Osteocyte (in vitro differentiated cells): Measurements from ENCODE around the gene PRPF19. TPM values are rescaled to one million over a fixed set of nuclear protein-coding genes. Genes with fewer than 3 reads are reported as not detected.

Experiments
- DNase-seq: peaks from one replicate; pipeline ENCODE4 v3.0.0; 2021; ENCODE audit warnings: mixed read lengths; ENCODE audit not compliant: unreplicated experiment; ENCODE audit errors: extremely low spot score
- H3K27ac Mint-ChIP-seq: one replicate; pipeline ENCODE4 v1.8.0; 2021; ENCODE audit warnings: mild to moderate bottlenecking, mixed read lengths; ENCODE audit not compliant: unreplicated experiment
- H3K27me3 Mint-ChIP-seq: one replicate; pipeline ENCODE4 v1.8.0; 2021; ENCODE audit warnings: mixed read lengths; ENCODE audit not compliant: unreplicated experiment
- H3K36me3 Mint-ChIP-seq: one replicate; pipeline ENCODE4 v1.8.0; 2021; ENCODE audit warnings: mixed read lengths; ENCODE audit not compliant: unreplicated experiment
- H3K4me1 Mint-ChIP-seq: one replicate; pipeline ENCODE4 v1.8.0; 2021; ENCODE audit warnings: mixed read lengths; ENCODE audit not compliant: unreplicated experiment
- H3K4me3 Mint-ChIP-seq: one replicate; pipeline ENCODE4 v1.8.0; 2021; ENCODE audit warnings: mild to moderate bottlenecking, moderate library complexity, mixed read lengths; ENCODE audit not compliant: unreplicated experiment
- H3K9me3 Mint-ChIP-seq: one replicate; pipeline ENCODE4 v1.8.0; 2021; ENCODE audit warnings: mixed read lengths; ENCODE audit not compliant: unreplicated experiment
- total RNA-seq: library from RNA; stranded (reverse); gene quantifications from 2 replicates; pipeline ENCODE4 v1.2.1, GENCODE V29; 2021
- TF ChIP-seq, protein P1 (sequence below): fragments of 200-600 bp; sonication (generic); IDR thresholded peaks from 2 replicates; pipeline ENCODE4 v1.5.0; 2021; ENCODE audit warnings: antibody characterized with exemption, mild to moderate bottlenecking, moderate library complexity

PRPF19 gene
- total RNA-seq, 1 donor from 2014 or later, result 78.0 TPM

DNA sequence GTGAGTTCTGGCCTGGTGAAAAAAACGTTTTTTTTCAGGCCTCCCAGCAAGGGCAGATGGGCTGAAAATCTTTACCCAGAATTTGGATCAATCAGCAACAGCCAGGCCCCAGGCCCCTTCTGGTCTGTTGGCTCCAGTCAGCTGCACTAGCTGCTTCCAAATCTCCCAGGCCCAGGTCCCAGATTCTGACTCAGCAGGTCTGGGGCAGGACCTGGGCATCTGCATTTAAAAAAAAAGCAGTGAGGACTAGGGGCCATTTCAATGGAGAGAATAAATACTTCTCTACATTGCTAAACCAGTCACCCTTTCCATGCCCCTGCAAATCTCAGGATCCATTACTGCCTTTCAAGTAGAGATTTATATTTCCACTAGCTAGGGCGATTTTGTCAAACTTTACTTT, 41.3 kb upstream of the PRPF19 start:
- DNase-seq, result no peak
- Mint-ChIP-seq H3K36me3 (peaks cover 10% of the 10 kb centered on the region), H3K4me3 (no peak overlapping the region), H3K27ac (no peak overlapping the region), H3K9me3 (no peaks in the 10 kb centered on the region), H3K4me1 (peaks cover 15% of the 10 kb centered on the region), H3K27me3 (no peaks in the 10 kb centered on the region)
- TF ChIP-seq, protein P1, sequence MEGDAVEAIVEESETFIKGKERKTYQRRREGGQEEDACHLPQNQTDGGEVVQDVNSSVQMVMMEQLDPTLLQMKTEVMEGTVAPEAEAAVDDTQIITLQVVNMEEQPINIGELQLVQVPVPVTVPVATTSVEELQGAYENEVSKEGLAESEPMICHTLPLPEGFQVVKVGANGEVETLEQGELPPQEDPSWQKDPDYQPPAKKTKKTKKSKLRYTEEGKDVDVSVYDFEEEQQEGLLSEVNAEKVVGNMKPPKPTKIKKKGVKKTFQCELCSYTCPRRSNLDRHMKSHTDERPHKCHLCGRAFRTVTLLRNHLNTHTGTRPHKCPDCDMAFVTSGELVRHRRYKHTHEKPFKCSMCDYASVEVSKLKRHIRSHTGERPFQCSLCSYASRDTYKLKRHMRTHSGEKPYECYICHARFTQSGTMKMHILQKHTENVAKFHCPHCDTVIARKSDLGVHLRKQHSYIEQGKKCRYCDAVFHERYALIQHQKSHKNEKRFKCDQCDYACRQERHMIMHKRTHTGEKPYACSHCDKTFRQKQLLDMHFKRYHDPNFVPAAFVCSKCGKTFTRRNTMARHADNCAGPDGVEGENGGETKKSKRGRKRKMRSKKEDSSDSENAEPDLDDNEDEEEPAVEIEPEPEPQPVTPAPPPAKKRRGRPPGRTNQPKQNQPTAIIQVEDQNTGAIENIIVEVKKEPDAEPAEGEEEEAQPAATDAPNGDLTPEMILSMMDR, result no peak

DNA sequence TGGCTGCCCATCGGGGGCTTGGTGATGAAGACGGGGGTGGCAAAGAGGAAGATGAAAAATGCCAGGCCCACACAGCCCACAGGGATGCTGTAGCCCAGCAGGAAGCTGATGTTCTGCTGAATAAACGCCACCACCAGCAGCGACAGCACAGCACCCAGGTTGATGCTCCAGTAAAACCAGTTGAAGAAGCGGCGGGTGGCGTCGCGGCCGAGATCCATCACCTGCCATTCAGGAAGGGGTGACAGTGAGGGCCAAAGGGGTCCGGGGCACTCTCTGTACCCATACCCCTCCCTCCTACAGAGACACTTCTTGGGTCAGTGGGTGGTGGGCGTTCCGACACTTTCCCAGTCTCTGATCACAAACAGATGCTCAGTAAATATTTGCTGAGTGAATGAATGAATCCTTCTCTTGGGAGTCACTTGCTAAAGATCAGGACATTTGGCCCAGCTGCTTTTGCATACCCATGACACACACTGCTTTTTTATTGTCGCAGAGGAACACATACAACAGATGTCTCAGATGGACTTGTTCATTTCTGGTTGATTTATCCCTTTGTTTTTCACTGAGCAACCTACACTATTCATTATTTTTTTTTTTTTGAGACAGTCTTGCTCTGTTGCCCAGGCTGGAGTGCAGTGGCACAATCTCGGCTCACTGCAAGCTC, 40.3 kb upstream of the PRPF19 start:
- Mint-ChIP-seq H3K27ac (no peak overlapping the region), H3K9me3 (no peaks in the 10 kb centered on the region), H3K36me3 (peaks cover 10% of the 10 kb centered on the region), H3K27me3 (no peaks in the 10 kb centered on the region), H3K4me3 (no peak overlapping the region), H3K4me1 (peaks cover 7% of the 10 kb centered on the region)
- TF ChIP-seq, protein P1, result no peak
- DNase-seq, result no peak

DNA sequence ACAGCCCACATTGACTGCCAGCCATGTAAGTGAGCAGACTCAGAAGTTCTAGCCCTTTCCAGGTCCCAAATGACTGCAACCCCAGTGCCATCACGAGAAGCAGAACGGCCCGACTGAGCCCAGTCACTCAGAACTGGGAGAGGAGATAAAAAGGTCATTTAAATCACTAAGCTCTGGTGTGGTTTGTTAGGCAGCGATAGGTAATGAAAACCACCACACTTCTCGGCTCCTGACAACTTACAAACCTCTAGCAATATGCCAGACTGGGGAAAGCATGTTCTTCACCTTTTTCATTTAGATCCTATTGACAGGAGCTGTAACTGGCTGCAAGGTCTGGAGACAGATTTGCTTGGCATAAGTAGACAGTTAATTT, 38.9 kb upstream of the PRPF19 start:
- DNase-seq, result no peak
- peaks cover 4% of the 10 kb centered on the region for H3K4me1 Mint-ChIP-seq
- H3K27me3 Mint-ChIP-seq, result no peaks in the 10 kb centered on the region
- no peak overlapping the region for H3K4me3 Mint-ChIP-seq
- TF ChIP-seq, protein P1, result no peak
- no peaks in the 10 kb centered on the region for H3K9me3 Mint-ChIP-seq
- H3K27ac Mint-ChIP-seq, result no peak overlapping the region
- H3K36me3 Mint-ChIP-seq, result peaks cover 20% of the 10 kb centered on the region

DNA sequence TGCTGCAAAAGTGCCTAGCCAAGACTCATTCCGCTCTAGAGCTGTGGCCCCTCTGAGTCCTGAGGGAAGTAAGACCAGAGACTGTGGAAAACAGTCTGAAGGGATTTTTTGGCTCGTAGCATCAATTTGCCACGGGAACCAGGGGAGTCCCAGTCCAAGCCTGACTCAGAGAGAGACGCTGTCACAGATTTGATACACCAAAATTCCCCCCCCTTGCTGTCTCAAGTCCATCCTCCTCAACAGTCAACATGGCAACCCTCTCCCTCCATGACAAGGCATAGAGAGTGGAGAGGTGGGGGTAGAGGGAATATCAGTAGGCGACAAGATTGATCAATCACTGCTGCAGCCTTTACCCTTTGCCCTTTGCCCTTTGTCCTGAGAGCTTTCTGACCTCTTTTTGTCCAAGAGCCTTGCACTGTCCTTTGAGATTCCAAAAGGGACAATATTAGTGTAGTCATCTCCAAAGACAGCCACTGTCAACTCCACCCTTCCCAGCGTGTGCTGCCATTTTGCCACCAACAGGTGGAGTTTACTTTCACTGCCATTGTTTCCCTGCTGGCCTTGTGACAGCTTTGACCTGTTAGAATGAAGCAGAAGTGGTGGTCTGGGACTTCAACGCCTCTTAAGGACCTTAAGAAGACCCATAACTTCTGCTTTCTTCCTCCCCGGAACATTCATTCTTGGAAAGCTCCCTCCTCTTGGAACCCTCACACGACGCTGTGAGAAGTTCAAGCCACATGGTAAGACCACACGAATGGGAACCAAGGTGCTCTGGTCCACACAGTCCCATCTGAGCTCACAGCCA, 38.3 kb upstream of the PRPF19 start:
- Mint-ChIP-seq H3K27me3 (no peaks in the 10 kb centered on the region), H3K36me3 (peaks cover 20% of the 10 kb centered on the region), H3K4me1 (no peaks in the 10 kb centered on the region), H3K27ac (no peak overlapping the region), H3K9me3 (no peaks in the 10 kb centered on the region), H3K4me3 (no peak overlapping the region)
- TF ChIP-seq, protein P1, result peak; percentile 16
- DNase-seq, result no peak

DNA sequence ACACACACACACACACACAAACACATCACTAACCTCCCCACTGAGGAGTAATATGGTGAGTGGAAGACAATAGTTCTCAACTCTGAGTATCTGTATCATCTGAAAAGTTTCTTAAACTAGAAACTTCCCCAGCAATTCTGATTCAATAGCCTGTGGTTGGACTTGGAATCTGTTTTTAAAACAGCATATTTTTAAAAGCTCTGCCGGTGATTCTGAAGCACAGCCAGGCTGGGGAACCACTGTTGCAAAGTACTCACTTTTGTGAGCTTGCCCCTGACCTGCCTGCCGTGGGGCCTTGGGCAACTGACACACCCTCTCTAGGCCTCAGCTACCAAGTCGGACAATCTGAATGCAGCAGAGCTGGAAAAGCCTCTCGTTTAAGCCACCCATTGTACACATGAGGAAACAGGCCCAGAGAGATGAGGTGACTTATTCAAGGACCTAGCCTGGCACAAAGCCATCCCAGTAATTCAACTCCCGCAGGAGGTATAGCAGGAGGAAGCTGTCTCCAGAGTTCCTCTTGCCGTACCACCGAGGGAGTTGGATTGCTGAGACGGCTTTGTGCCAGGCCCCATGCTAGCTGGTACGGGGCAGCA, 36.7 kb upstream of the PRPF19 start:
- Mint-ChIP-seq H3K27ac (no peak overlapping the region), H3K27me3 (no peaks in the 10 kb centered on the region), H3K4me1 (no peaks in the 10 kb centered on the region), H3K4me3 (no peak overlapping the region), H3K9me3 (no peaks in the 10 kb centered on the region), H3K36me3 (peaks cover 20% of the 10 kb centered on the region)
- no peak for DNase-seq
- TF ChIP-seq, protein P1, result no peak
